H1 (cell line): ENCODE data around the gene SCMH1. TPM values are rescaled to one million over a fixed set of nuclear protein-coding genes. Genes with fewer than 3 reads are reported as not detected.

ENCODE experiments used
- CTCF ChIA-PET: fragments of 300-600 bp; sonication (Branson Sonifier 250); formaldehyde crosslinking; loops from one replicate; lab custom pipeline; 2021; ENCODE audit not compliant: partially characterized antibody; lab: Charles Lee
- POLR2A ChIA-PET: fragments of 300-600 bp; sonication (Branson Sonifier 250); formaldehyde crosslinking; loops from one replicate; lab custom pipeline; 2021; ENCODE audit warnings: inconsistent platforms; ENCODE audit not compliant: partially characterized antibody; lab: Charles Lee
- DNase-seq, 2 experiments: peaks; one replicate each; pipeline versions ENCODE4 v3.0.0 to v3.0.0-alpha.2; 2010 to 2022; ENCODE audit warnings: low spot score in 2 of 2, low read depth in 1 of 2, mixed read lengths in 1 of 2
- FAIRE-seq: peaks from 2 replicates; lab custom pipeline; 2011; peaks lifted over from hg19 to GRCh38; lab: Jason Lieb, UNC
- H2AFZ ChIP-seq: 2 replicates; pipeline ENCODE4 v1.8.1; 2012; ENCODE audit warnings: low read length, inconsistent platforms
- H2AK5ac ChIP-seq: 2 replicates; pipeline ENCODE4 v1.6.1; 2013; ENCODE audit warnings: low read depth, low read length
- H2BK120ac ChIP-seq: replicated peaks from 2 replicates; pipeline ENCODE3; 2013; ENCODE audit warnings: low read depth, low read length, inconsistent platforms
- H2BK12ac ChIP-seq: 2 replicates; pipeline ENCODE4 v1.6.1; 2013; ENCODE audit warnings: low read depth, low read length
- H2BK15ac ChIP-seq: 2 replicates; pipeline ENCODE4 v1.6.1; 2013; ENCODE audit warnings: low read length
- H2BK20ac ChIP-seq: 2 replicates; pipeline ENCODE4 v1.6.1; 2013; ENCODE audit warnings: low read length
- H2BK5ac ChIP-seq: 2 replicates; pipeline ENCODE4 v1.6.1; 2013; ENCODE audit warnings: low read depth, low read length
- H3K14ac ChIP-seq: 2 replicates; pipeline ENCODE4 v1.6.1; 2013; ENCODE audit warnings: inconsistent platforms; ENCODE audit not compliant: insufficient read length
- H3K18ac ChIP-seq: 2 replicates; pipeline ENCODE4 v1.6.1; 2013; ENCODE audit warnings: low read length; ENCODE audit errors: extremely low read depth
- H3K23ac ChIP-seq: 2 replicates; pipeline ENCODE4 v1.6.1; 2013; ENCODE audit warnings: inconsistent platforms; ENCODE audit not compliant: insufficient read length
- H3K23me2 ChIP-seq: 2 replicates; pipeline ENCODE4 v1.6.1; 2013; ENCODE audit warnings: low read depth, low read length
- H3K27ac ChIP-seq: 2 replicates; pipeline ENCODE4 v1.6.1; 2011; ENCODE audit warnings: low read depth, low read length, inconsistent platforms
- H3K27me3 ChIP-seq, 4 experiments: replicated peaks in 1 of 4; 1 replicate in 1 of 4; 2 replicates in 3 of 4; pipeline versions ENCODE4 v1.6.1 to v1.8.1; 2011 to 2013; ENCODE audit warnings: low read length in 3 of 4, mild to moderate bottlenecking in 3 of 4, inconsistent platforms in 2 of 4, mixed read lengths in 2 of 4, moderate library complexity in 1 of 4; ENCODE audit not compliant: control insufficient read depth in 3 of 4, insufficient read depth in 3 of 4; ENCODE audit errors: extremely low read depth in 1 of 4
- H3K36me3 ChIP-seq, 4 experiments: 2 replicates each; pipeline versions ENCODE4 v1.6.1 to v1.8.1; 2011 to 2013; ENCODE audit warnings: mild to moderate bottlenecking in 4 of 4, low read length in 3 of 4, moderate library complexity in 2 of 4, control low read depth in 1 of 4, inconsistent platforms in 1 of 4; ENCODE audit not compliant: insufficient read depth in 4 of 4, control insufficient read depth in 2 of 4
- H3K4ac ChIP-seq: replicated peaks from 2 replicates; pipeline ENCODE3; 2013; ENCODE audit warnings: low read length, low read depth, mixed read lengths, inconsistent platforms; ENCODE audit not compliant: insufficient read length
- H3K4me1 ChIP-seq, 4 experiments: replicated peaks in 1 of 4; 1 replicate in 1 of 4; 2 replicates in 3 of 4; pipeline versions ENCODE4 v1.6.1 to v1.8.1; 2011 to 2013; ENCODE audit warnings: low read length in 3 of 4, inconsistent platforms in 2 of 4, mixed read lengths in 1 of 4; ENCODE audit not compliant: insufficient read depth in 4 of 4, control insufficient read depth in 3 of 4
- H3K4me2 ChIP-seq, 2 experiments: 2 replicates each; pipeline versions ENCODE4 v1.6.1 to v1.8.1; 2011 to 2013; ENCODE audit warnings: low read depth in 2 of 2, low read length in 2 of 2, control low read depth in 1 of 2, inconsistent platforms in 1 of 2, mild to moderate bottlenecking in 1 of 2; ENCODE audit not compliant: insufficient read depth in 1 of 2
- H3K4me3 ChIP-seq, 4 experiments: fragments of 200-600, 300-600 bp in 1 of 4; sonication (generic), shearing (Covaris generic), sonication (Bioruptor Twin) in 1 of 4; 2 replicates each; pipeline versions ENCODE4 v1.5.1 to v1.8.1; 2011 to 2016; ENCODE audit warnings: low read length in 4 of 4, low read depth in 3 of 4, control low read depth in 2 of 4, inconsistent platforms in 2 of 4, mild to moderate bottlenecking in 2 of 4, mixed read lengths in 1 of 4, moderate library complexity in 1 of 4; ENCODE audit not compliant: insufficient read depth in 2 of 4; ENCODE audit errors: extremely low read depth in 1 of 4
- H3K56ac ChIP-seq: replicated peaks from 2 replicates; pipeline ENCODE3; 2013; ENCODE audit warnings: low read depth, mild to moderate bottlenecking, mixed read lengths, low read length, inconsistent platforms; ENCODE audit not compliant: insufficient read length
- H3K79me1 ChIP-seq: 2 replicates; pipeline ENCODE4 v1.6.1; 2013; ENCODE audit warnings: low read depth, low read length, control low read depth
- H3K79me2 ChIP-seq, 2 experiments: 2 replicates each; pipeline versions ENCODE4 v1.6.1 to v1.8.1; 2012 to 2013; ENCODE audit warnings: low read length in 2 of 2, mild to moderate bottlenecking in 2 of 2, inconsistent platforms in 1 of 2; ENCODE audit not compliant: insufficient read depth in 2 of 2, control insufficient read depth in 1 of 2
- H3K9ac ChIP-seq, 4 experiments: replicated peaks in 1 of 4; 1 replicate in 1 of 4; 2 replicates in 3 of 4; pipeline versions ENCODE4 v1.6.1 to v1.8.1; 2011 to 2013; ENCODE audit warnings: low read depth in 3 of 4, low read length in 3 of 4, control low read depth in 2 of 4, mild to moderate bottlenecking in 2 of 4, moderate library complexity in 2 of 4, inconsistent platforms in 1 of 4; ENCODE audit errors: extremely low read depth in 1 of 4
- H3K9me3 ChIP-seq, 2 experiments: 2 replicates each; pipeline versions ENCODE4 v1.6.1 to v1.8.1; 2012 to 2013; ENCODE audit warnings: mild to moderate bottlenecking in 2 of 2, moderate library complexity in 2 of 2, control low read depth in 1 of 2, inconsistent platforms in 1 of 2, low read depth in 1 of 2, low read length in 1 of 2, mixed read lengths in 1 of 2; ENCODE audit not compliant: insufficient read depth in 2 of 2
- H4K20me1 ChIP-seq, 2 experiments: replicated peaks in 1 of 2; 2 replicates each; pipeline versions ENCODE3 to v1.8.1; 2011 to 2013; ENCODE audit warnings: inconsistent platforms in 2 of 2, low read length in 2 of 2, mild to moderate bottlenecking in 1 of 2; ENCODE audit not compliant: insufficient read depth in 2 of 2, control insufficient read depth in 1 of 2
- H4K5ac ChIP-seq: 2 replicates; pipeline ENCODE4 v1.6.1; 2013; ENCODE audit warnings: low read length, low read depth, mixed read lengths, inconsistent platforms; ENCODE audit not compliant: insufficient read length
- H4K8ac ChIP-seq: 2 replicates; pipeline ENCODE4 v1.8.0; 2013; ENCODE audit warnings: mild to moderate bottlenecking, moderate library complexity, low read length, inconsistent platforms; ENCODE audit not compliant: insufficient read depth; ENCODE audit errors: extremely low read depth
- H4K91ac ChIP-seq: replicated peaks from 2 replicates; pipeline ENCODE3; 2013; ENCODE audit warnings: low read length, mixed read lengths, inconsistent platforms; ENCODE audit not compliant: insufficient read length
- GTF2F1 ChIP-seq: IDR thresholded peaks from 2 replicates; pipeline ENCODE4 v1.6.1; 2012; ENCODE audit warnings: low read depth, low read length, improper control_type of control experiment, borderline replicate concordance
- TAF7 ChIP-seq: optimal IDR thresholded peaks from 2 replicates; pipeline ENCODE3; 2011; ENCODE audit warnings: low read depth, mild to moderate bottlenecking, inconsistent platforms, low read length, moderate library complexity, borderline replicate concordance
- polyA plus RNA-seq, 7 experiments: library from polyadenylated mRNA; depleted of rRNA in 3 of 7; stranded (reverse) in 5 of 7; unstranded in 2 of 7; fragments of >200 nt in 5 of 7; fragments of 200-250 nt in 2 of 7; gene quantifications; 1 replicate in 5 of 7; 2 replicates in 1 of 7; 4 replicates in 1 of 7; pipeline versions ENCODE4 v1.2.1 to v1.2.3, GENCODE V29; 2011 to 2013; ENCODE audit warnings: missing spikeins in 2 of 7, mixed read lengths in 2 of 7
- total RNA-seq: library from RNA; stranded (reverse); fragmentation: NEBNext Ultra II Directional; extraction: Animal tissue kit (Norgen Biotek cat#: 25700); gene quantifications from 2 replicates; pipeline ENCODE4 v1.2.1, GENCODE V29; 2021

Gene SCMH1
- total and polyA plus RNA-seq, 2 of the 8 experiments (the other 6 are each of a cell fraction or from before 2014, with no cell fraction given), result 16.6 to 30.7 TPM

DNA sequence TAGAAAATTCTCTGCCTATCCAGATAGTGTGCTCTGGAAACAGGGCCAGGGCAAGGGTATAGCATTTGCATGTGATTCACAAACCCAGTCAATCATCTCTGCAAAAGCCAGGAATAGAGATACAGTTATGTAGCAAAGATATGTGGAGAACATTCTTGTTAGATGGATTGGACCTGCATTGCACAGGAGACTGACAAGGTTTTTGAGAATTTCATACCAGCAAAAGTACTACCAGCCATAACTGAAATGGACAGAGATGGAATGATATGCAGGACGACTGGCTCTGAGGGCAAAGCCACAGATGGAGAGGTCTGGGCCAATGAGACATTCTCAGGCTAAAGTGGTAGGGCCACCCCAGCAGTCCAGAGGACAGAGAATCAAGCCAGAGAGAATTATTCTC, 24.7 kb downstream of the SCMH1 start (continued):
- TF ChIP-seq GTF2F1, result no peak
- TF ChIP-seq, all 59 proteins: peak for 0

DNA sequence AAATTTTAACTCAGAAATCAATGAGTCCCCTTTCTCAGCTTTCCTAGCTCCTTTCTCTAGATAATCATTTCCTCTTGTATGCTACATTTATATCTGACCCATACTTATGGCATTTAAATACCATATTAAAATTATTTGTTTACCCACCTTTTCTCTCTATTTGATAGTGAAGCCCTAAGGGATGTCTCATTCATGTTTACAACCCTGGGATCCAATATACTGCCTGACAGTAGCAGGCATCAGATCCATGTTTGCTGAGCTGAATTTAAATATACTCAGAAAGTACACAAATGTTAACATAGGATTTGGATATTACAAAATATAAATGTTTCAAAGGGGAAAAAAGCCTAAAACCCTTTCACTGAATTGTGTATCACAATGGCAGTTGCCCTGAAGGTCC, 26.5 kb downstream of the SCMH1 start:
- Histone ChIP-seq H3K14ac (no peak overlapping the region), H3K23me2 (no peaks in the 10 kb centered on the region; the same call in 1 of the 2 replicates), H3K27ac (no peak overlapping the region), H3K79me2 (no peaks in the 10 kb centered on the region), H3K4me3 (no peak overlapping the region), H3K27me3 (no peaks in the 10 kb centered on the region), H3K36me3 (peaks cover 0 to 8% (median 0%) of the 10 kb centered on the region in 4 experiments; a peak in 1 of 8 replicates), H3K9ac (no peak overlapping the region), H2BK20ac (no peak overlapping the region), H2BK12ac (no peak overlapping the region), H2BK15ac (no peak overlapping the region), H4K91ac (no peak overlapping the region), H3K18ac (no peak overlapping the region), H3K4me1 (no peaks in the 10 kb centered on the region), H4K5ac (no peak overlapping the region), H2AFZ (no peak overlapping the region), H3K56ac (no peak overlapping the region)
- no peak for FAIRE-seq
- CTCF ChIA-PET, result interaction anchor here (1.2 kb wide), 1 partner anchor 26 kb away, joined by 3 read pairs; no protein-coding TSS in a partner anchor
- no peak for TF ChIP-seq TAF7
- TF ChIP-seq, all 59 proteins: peak for 0
- H3K4ac ChIP-seq, result no peak overlapping the region
- POLR2A ChIA-PET, result interaction anchor here (0.6 kb wide), 1 partner anchor 15 kb away, joined by 3 read pairs; no protein-coding TSS in a partner anchor
- no peak overlapping the region for H4K8ac ChIP-seq
- no peak overlapping the region for H2AK5ac ChIP-seq
- H2BK5ac ChIP-seq, result no peak overlapping the region
- no peak overlapping the region for H3K23ac ChIP-seq
- H3K4me2 ChIP-seq, result no peak overlapping the region
- H2BK120ac ChIP-seq, result no peak overlapping the region
- no peaks in the 10 kb centered on the region for H4K20me1 ChIP-seq
- no peak for DNase-seq
- peaks cover 9 to 14% of the 10 kb centered on the region in 2 experiments for H3K9me3 ChIP-seq
- no peaks in the 10 kb centered on the region for H3K79me1 ChIP-seq
